DND-41 (cell line): ENCODE measurements around the gene DNA2.

Source experiments
- ATAC-seq: fragments of 200-7000 bp; cut with Tn5 transposase; 3 replicates; pipeline ENCODE4 v1.9.1; 2021; ENCODE audit warnings: low read depth; ENCODE audit not compliant: insufficient read depth
- DNase-seq: peaks from one replicate; pipeline ENCODE4 v3.0.0-alpha.2; 2020
- H2AFZ ChIP-seq: 2 replicates; pipeline ENCODE4 v1.6.0; 2012; ENCODE audit warnings: low read depth, low read length
- H3K27ac ChIP-seq: 2 replicates; pipeline ENCODE4 v1.5.1; 2012; ENCODE audit warnings: low read length, inconsistent platforms
- H3K27me3 ChIP-seq: fragments of 200-600 bp; sonication (generic); 2 replicates; pipeline ENCODE4 v1.6.0; 2012; ENCODE audit warnings: low read length, mild to moderate bottlenecking, inconsistent platforms; ENCODE audit not compliant: insufficient read depth, poor library complexity
- H3K36me3 ChIP-seq: 2 replicates; pipeline ENCODE4 v1.5.1; 2012; ENCODE audit warnings: low read length, inconsistent platforms; ENCODE audit not compliant: insufficient read depth
- H3K4me1 ChIP-seq: 2 replicates; pipeline ENCODE4 v1.5.1; 2012; ENCODE audit warnings: mild to moderate bottlenecking, low read length; ENCODE audit not compliant: insufficient read depth
- H3K4me2 ChIP-seq: 2 replicates; pipeline ENCODE4 v1.6.0; 2012; ENCODE audit warnings: mild to moderate bottlenecking, moderate library complexity, low read length, inconsistent platforms; ENCODE audit not compliant: insufficient read depth
- H3K4me3 ChIP-seq, 2 experiments: fragments of 200-600 bp in 1 of 2; shearing (Covaris generic) in 1 of 2; 2 replicates each; pipeline ENCODE4 v1.5.1; 2012 to 2016; ENCODE audit warnings: inconsistent platforms in 2 of 2, low read length in 2 of 2, mild to moderate bottlenecking in 2 of 2, low read depth in 1 of 2, moderate library complexity in 1 of 2
- H3K79me2 ChIP-seq: 2 replicates; pipeline ENCODE4 v1.6.0; 2012; ENCODE audit warnings: low read length, inconsistent platforms; ENCODE audit not compliant: insufficient read depth
- H3K9ac ChIP-seq: 2 replicates; pipeline ENCODE4 v1.6.0; 2012; ENCODE audit warnings: low read depth, mild to moderate bottlenecking, inconsistent platforms, low read length, moderate library complexity
- H3K9me3 ChIP-seq: 2 replicates; pipeline ENCODE4 v1.5.1; 2012; ENCODE audit warnings: low read length, moderate library complexity, mild to moderate bottlenecking, inconsistent platforms; ENCODE audit not compliant: insufficient read depth, severe bottlenecking
- H4K20me1 ChIP-seq: 2 replicates; pipeline ENCODE4 v1.6.0; 2012; ENCODE audit warnings: low read length; ENCODE audit not compliant: insufficient read depth
- CTCF ChIP-seq: IDR thresholded peaks from 2 replicates; pipeline ENCODE4 v1.5.1; 2012; ENCODE audit warnings: borderline replicate concordance, low read length, moderate library complexity, mild to moderate bottlenecking; ENCODE audit not compliant: poor library complexity, severe bottlenecking; ENCODE audit errors: extremely low read depth
- EZH2 ChIP-seq: IDR thresholded peaks from 3 replicates; pipeline ENCODE4 v1.6.1; 2012; ENCODE audit warnings: borderline replicate concordance, low read depth, mild to moderate bottlenecking, moderate library complexity, low read length, inconsistent platforms; ENCODE audit not compliant: severe bottlenecking

The DNA2 gene

GRCh38 chr10:68492118-68492517, 20.3 kb upstream of the DNA2 start:
- no peaks in the 10 kb centered on the region for H3K27me3 ChIP-seq
- H3K36me3 ChIP-seq = peaks cover 23% of the 10 kb centered on the region; the same call in 1 of the 2 replicates
- no peak overlapping the region for H3K4me3 ChIP-seq
- DNase-seq = no peak
- H3K79me2 ChIP-seq = no peaks in the 10 kb centered on the region
- H3K4me2 ChIP-seq = no peak overlapping the region
- no peaks in the 10 kb centered on the region for H3K9me3 ChIP-seq
- no peaks in the 10 kb centered on the region for H3K4me1 ChIP-seq
- ATAC-seq = no peak
- H2AFZ ChIP-seq = no peak overlapping the region
- no peak overlapping the region for H3K27ac ChIP-seq
- no peak for TF ChIP-seq EZH2
- no peak for TF ChIP-seq CTCF
- no peak overlapping the region for H3K9ac ChIP-seq
- H4K20me1 ChIP-seq = no peaks in the 10 kb centered on the region

GRCh38 chr10:68489919-68490318, 18.1 kb upstream of the DNA2 start:
- Histone ChIP-seq H3K36me3 (peaks cover 31% of the 10 kb centered on the region; the same call in 1 of the 2 replicates), H3K9ac (no peak overlapping the region), H3K4me3 (no peak overlapping the region), H3K4me2 (no peak overlapping the region), H2AFZ (no peak overlapping the region), H3K27me3 (no peaks in the 10 kb centered on the region), H4K20me1 (no peaks in the 10 kb centered on the region), H3K9me3 (no peaks in the 10 kb centered on the region), H3K27ac (no peak overlapping the region), H3K4me1 (no peaks in the 10 kb centered on the region), H3K79me2 (no peaks in the 10 kb centered on the region)
- TF ChIP-seq CTCF (no peak), EZH2 (no peak)
- DNase-seq (no peak), ATAC-seq (no peak)

GRCh38 chr10:68474021-68474420, 2.2 kb upstream of the DNA2 start:
- Histone ChIP-seq H3K27me3 (no peaks in the 10 kb centered on the region), H3K27ac (no peak overlapping the region), H3K36me3 (peaks cover 7% of the 10 kb centered on the region), H3K4me3 (no peak overlapping the region), H3K4me1 (peaks cover 21% of the 10 kb centered on the region), H3K9ac (no peak overlapping the region), H3K4me2 (no peak overlapping the region), H4K20me1 (no peaks in the 10 kb centered on the region; the same call in 1 of the 2 replicates), H3K9me3 (no peaks in the 10 kb centered on the region), H2AFZ (no peak overlapping the region), H3K79me2 (peaks cover 30% of the 10 kb centered on the region)
- ATAC-seq (no peak), DNase-seq (no peak)
- TF ChIP-seq CTCF (no peak), EZH2 (no peak)
